ENCODE measurements around the gene STK32A.

STK32A gene

DNA sequence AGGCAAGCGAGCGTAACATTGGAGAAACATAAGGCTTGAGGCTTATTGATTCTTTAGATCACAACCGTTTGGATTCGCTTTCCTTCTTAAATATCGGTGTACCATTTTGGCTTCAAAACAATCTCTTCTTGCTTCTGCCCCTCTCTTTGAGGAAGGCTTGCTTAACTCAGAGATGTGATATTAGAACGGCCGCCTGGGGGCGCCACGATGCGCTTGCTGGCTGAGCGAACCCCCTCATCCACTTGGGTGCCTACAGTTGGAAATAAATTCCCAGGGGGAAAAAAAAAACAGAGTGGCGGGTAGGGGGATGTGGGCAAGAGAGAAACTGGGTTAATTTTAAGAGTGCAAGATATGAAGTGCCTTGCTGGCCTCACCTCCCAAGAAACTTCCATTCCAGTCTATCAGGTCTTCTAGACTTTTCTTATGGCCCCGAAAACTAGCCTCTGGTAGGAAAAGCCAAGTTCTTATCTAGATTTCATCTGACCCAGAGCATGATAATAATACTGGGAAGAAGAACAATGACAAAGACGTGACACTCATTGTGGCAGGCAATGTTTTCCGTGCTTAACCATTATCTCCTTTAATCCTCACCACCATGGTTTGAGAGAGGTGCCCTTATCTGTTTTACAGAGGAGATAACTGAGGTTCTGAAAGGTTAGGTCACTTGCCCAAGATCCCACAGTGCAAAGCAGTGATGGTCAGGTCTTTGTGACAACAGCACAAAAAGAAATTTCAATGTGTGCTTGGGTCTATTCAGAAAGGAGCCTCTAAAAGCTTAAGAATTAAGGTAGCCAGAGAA is 159.2 kb downstream of the STK32A start:
- DNase-seq: peak in 1 of 2 experiments; percentile 44

DNA sequence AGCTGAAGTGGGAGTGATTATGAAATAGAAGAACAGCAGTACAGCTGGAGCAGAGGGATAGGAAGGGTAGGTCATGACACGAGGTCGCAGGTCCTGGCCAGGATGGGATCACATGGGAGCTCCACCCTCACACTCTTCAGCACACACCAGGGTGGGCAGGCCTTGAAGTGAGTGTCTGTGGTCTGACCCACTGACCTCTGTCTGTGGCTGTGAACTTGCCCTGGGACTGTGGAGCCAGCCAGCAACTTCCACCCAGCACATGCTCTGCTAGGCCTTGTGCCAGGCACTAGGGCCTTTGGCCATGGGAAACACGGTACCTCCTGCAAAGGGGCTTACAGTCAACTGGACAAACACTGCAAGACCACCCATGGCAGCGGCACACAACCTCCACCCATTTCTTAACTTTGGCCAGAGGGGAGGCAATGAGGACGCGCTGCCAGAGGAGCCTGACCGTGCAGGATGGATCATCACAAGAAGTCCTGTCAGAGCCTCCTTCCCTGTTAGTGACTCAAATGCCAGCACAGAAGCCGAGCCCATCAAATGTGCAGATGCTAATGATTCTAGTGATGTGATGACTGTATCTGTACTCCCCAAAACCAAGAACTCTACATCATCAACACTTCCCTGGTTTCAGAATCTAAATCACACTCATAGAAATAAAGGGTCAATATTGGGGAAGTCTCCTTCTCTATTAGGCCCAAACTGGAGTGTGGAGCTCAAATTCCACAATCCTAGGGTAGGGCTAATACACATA is 161.4 kb downstream of the STK32A start:
- DNase-seq: no peak

DNA sequence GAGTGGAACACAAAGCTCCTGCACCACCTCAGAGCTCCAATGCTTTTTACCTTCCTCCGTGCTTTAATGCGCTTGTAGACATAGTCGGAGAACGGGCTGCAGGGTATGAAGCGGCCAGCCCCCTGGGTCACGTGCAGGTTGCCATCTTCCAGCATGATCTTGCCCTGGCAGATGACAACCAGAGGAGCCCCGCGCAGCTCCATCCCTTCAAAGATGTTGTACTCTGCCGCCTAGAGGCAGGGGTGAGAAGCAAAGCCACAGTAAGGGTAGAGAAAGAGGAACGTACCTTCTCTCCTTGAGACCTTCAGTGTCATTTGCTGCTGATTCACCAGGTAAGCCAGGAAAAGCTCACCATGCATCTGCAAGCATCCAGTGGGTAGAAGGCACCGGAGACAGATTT is 162.8 kb downstream of the STK32A start:
- no peak for DNase-seq

DNA sequence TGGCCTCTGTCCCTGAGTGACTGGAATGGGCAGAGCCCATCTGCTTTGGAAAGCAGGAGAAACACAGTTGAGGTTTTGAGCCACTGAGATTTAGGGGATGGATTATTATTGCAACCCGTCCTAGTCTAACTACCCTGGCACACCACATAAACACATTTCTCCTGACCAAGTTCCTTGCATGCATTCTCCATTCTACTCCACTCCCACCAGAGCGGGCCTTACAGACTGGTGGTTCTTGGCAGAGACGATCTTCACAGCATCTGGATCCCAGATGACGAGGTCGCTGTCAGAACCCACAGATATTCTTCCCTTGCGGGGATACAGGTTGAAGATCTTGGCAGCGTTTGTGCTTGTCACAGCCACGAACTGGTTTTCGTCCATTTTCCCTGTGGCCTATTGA is 164.0 kb downstream of the STK32A start:
- DNase-seq: no peak

DNA sequence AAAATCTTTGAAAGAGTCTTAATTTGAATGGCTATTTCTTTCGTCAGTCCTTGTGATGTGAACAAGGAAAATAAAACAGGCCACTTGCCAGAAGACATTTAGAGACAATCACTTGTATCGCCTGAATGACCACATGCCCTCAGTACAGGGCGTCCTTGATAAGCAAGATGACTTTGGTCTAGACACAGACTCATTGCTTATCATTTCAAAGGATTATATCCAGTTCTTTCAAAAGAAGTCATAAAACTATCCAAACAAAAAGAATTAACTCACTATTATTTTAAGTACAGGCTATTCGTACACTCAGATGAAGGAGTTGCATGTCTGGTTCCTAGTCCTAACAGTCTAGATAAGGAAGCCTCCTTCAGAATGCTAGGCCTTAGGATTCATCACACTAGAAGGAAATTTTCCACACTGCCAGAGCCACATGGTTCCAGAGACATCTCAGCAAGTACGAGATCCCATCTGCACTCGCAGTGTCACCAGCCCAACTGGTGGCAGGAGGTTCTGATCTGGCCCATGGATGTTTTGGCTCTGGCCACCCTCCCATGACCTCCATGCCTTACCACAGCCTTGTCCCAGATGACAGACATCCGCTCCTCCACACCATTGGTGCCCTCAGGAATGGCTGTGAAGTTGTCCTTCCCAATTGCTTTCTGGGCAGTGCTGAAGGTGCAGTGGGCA is 165.4 kb downstream of the STK32A start:
- DNase-seq: no peak

DNA sequence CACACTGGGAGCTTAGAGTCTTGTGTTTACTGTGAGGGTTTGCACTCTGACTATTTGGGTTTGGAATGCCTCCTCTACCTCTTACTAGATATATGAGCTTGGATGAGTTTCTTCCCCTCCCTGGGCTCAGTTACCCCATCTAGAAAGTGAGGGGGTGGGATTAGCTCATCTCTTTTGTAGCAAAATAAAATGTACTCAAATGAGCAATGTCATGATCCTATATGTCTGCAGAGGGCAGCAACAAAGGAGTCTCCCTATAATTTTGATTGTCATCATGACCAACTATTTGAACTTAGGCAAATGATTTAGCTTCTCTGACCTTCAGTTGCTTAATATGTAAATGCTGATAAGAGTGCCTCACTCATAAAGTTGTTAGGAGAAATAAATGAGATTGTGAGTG is 166.1 kb downstream of the STK32A start:
- peak in 1 of 2 experiments; percentile 20 for DNase-seq

DNA sequence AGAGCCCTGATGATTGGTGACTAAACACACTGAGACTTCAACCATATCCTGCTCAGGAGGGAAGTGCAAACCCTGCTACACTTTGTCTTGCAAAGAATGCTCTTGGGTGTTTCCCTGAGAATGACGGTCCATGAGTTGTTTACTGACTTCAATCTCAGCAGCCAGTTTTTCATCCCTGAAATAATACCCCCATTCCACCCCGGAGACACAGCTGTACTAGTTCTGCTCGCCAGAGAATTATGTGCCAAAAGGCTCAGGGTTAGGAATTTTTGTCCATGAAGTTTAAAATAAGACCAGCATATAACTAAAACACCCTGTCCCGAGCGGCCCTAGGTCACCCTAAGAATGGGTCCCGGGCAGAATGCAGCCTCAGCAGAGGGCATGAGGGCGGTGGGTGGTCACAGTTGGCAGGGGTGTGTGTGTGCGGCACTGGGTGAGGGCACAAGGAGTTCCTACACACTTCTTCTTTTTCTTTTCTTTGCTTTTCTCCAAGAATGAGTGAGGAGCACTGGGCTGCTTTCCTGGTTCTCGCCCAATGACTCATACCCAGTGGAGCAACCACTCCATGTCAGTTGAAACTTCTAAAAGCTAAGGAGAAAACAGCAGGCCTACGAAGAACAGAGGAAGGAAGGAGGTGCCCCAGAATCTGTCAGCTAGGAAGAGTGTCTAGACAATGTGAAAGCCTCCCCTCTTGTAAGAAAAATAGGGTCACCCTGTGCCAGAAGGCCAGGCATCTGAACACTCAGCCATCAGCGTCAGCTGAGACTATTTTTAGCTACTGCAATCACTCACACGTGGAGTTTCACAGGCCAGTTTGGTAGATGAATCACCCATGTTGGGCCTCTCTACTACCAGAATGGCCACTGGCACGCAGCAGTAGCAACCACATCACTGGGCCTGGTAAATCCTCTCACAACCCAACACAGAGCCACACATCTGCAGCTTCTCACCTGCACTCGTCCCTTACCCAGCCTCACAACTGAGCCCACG is 169.1 kb downstream of the STK32A start:
- DNase-seq: no peak

DNA sequence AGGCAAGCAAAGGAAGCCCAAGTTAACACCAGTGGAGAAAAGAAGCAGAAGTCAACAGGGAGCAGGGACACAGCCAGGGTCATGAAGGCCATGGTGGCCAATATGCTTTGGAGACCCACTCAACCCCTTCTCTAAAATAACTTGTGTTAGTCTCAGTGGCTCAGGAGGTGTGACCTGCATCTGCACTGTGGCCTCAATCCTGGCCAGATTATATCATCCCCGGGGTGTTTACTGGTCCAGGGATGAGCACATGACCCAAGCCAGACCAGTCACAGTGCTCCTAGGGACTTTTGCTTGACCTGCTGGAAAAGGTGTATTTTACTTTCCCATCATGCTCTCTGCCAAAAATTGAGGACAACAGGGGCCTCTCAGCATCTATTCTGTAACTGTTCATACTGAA is 169.9 kb downstream of the STK32A start:
- no peak for DNase-seq

DNA sequence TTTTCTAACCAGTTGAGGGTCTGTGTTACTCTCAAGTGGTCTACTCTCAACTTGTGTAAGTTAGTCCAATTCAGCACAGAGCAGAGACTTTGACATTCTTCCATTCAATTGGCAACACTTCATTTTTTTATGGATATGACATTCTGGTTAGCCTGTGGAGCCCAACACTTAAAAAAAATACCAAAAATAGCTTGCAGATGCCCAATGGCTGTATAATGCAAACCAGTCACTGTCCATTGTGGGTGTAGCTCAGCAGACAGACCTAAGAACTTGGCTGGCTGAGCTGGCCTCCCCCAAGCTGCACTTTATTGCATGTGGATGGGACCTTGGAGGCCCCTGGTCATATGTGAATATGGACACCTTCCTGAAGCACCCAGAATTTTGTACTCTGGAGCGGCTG is 171.8 kb downstream of the STK32A start:
- DNase-seq: no peak

DNA sequence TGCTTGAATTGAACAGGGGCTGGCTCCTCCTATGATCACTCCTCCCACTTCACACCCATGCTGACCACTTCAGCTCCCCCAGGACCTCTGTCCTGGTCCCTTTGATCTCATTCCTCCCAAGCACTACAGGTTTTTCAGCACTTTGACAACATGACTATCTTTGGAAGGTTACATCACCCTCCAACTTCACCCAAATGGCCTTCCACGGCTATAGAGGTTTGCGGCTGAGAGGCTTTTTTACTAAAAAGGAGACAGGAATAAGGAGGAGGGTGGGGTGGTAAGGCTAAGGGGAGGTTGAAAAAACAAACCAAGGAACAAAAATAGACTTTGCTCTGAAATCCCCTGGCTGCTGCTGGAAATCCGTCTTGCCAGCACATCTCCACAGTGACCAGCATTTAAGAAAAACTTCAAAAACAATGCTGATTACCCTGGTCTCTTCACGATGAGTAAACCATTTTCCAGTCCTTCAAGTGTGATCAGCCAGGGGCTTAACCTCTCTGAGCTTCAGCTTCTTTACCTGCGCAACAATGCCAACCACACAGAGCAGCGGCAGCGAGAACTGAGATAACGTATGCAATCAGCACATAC is 172.4 kb downstream of the STK32A start:
- no peak for DNase-seq

DNA sequence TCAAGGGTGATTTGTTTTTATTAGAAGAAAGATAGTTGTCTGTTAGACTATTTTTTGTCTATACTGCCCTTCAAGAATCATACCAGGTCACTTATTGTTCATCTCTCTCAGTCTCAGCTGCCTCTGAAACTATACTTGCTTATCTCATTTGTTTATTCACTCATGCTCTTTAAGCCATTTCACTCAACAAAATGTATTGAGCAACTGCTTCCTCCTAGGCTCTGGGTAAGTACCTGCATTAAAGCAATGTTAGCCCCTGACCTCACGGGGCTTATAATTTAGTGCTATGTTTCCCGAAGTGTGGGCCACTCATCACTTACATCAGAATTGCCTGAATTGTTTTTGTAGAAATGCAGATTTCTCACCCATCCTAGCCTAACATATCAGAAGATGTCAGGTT is 174.2 kb downstream of the STK32A start:
- no peak for DNase-seq

DNA sequence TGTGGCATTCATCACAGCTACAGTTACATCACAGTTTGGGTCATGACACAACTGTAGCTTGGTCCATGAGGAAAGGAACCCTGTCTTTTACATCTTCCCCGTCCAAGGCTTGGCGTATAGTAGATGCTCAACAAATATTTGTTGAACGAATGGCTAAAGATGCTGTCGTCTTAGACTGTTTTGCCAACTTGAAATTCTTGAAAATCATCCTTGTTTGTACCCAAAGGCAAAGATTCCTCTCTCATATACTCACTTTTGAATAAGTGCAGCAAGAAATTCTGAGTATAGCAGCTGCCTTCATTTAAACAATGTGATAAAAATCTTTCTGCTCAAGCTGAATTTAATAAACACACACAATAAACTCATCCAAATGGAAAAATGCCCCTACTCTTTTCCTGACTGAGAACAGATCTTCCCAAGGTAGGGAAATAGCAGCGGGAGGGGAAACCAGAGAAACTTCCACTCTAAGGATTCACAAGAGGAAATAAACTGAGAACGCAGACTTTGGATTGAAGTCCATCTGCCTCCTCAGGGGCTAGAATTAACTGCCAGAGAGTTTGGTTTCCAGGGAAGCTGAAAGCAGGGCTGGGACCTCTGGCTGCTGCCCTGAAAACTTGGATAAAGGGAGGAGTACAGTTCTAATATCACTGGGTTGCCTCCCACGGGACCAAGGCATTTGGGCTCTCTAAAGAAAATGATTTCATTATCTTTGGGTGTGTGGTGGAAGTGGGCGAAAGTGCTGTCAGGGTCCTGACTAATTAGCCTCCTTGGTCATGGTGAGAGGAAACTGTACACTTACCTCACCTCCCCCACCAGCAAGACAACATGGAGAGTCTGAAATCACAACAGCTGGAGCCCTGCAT is 175.9 kb downstream of the STK32A start:
- no peak for DNase-seq

DNA sequence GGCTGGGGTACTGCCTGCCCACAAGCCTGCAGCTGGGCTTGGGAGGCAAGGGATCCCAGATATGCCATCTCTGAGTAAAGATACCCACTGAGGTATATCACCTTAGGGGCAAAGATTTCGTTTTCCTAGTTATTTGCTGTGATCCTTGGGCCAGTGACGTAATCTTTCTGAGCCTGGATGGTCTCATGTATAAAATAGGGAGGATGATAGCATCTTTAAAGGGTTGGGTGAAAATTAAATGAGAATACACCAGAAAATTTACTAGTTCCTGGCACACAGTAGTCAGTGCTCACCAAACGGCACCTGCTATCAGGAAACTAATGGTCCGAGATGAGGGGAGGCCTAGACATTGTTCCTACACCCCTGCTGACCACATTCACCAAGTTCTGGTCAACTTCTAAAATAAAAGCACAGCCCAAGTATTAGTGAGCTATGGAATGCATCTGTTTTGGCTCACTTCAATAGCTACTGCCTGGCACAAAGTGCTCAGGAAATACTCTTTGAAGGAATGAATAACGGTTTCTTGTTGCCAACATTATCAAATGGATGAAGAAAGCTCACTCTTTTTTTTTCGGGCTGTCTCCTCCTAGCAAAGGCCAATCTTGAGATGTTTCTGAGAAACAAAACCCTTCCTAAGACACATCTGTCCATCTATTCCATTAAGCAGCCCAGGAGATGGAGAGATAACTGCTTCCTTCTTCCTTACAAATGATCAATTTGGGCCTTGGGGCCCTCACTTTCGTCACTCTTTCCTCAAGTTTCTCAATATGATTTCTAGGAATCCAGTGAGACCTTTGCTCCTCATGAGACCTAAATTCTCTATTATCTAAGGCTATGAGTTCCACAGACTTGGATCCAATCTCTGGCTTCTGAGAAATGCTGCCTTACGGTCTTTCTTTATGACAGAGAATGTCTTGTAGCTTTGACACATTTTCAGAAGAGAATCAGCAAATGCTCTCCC is 176.8 kb downstream of the STK32A start:
- DNase-seq: no peak

DNA sequence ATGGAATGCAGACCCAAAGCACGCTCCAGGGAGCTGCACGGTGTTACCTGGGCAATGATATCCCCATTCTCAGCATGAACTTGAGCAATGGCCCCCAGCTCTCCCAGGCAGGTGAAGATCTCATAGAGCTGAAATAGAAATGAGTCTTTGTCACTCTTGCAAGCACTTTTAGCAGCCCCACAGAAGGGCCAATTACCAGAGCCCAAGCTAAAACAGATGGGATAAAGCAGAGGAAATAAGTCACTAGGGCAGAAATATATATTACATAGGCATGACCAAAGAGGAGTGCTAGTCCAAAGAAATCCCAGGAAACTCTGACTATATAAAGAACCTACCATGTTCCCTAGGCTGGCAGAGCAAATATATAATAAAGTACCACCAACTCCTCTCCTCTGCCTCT is 177.7 kb downstream of the STK32A start:
- no peak for DNase-seq

DNA sequence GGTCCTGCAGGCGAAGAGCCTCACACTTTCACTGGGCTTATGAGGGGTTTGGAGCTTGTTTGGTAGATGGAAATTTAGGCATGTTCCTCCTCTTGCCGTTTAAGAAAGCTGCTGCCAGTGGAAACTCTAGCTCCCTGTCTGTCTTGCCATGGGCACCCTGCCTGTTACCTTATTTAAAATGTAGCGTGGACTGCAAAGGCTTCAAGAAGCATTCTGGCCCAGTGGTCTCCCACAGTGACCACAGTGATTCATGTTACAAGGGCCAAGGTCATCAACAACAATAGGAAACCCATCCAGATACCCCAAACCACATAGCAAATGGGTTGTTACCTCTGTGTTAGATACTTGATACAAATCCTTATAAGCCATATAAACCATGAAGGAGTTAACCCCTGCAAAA is 178.4 kb downstream of the STK32A start:
- DNase-seq: no peak

DNA sequence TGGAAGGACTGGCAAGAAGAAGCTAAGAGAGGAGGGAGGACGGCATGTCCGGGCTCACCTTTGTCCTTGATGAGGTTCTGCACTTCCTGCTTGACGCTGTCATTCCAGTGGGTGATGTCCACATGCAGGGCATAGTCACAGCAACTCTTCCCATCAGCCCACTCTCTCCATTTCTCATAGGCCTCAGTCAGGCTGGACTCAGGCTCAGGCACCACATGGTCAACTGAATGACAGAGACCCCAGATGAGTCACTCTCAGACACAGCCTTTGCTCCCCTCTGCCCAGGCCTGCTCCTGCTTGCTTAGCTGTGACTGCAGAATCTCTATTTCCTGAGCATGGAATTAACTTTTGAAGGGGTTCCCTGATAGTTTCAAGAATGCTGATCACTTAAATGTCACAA is 180.8 kb downstream of the STK32A start:
- DNase-seq: no peak

DNA sequence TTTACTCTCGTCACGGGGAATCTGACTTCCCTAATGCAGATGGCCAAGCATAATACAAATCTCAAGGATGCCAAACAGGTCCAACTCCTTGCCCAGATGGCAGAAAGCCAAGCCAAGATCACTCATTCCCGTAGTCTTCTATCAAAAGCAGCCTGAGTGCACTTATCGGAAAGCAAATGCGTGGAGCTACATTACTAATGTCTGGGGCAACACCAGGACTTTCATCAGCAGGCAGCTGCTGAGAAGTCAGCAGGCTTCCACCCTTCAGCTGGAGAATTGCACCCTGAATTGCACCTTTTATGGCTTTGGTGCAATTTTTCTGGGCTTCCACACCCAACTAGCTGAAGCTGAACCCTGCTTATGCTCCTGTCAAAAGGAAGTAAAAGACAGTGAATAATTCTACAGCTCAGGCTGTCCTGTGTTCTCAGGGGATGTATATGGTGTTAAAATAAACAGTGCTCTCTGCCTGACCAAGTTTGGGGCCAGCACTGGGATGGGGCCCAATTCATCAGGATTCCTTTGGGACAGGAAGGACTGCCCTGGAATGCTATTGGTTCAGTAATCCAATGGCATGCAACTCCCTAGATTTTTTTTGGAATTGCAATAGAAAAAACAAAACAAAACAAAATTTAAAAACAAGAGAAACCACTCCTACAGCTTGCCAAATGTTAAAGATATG is 182.4 kb downstream of the STK32A start:
- no peak for DNase-seq

DNA sequence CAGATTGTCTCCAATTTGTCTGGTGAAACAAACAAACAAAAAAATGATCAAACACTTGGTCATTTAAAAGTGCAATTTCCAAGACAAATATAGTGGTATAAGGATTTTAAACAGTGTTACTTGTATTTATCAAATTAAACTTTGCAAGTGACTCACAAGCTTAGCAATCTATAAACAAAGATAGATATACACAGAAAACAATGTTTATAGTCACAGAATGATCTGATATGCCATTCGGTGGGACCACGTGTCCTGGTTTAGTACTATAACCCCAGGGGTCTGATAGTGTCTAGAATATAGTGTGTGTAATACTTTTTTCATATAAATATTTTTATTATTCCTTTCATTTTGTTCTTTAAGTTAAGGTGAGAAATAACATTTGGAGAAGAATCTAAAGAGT is 183.8 kb downstream of the STK32A start:
- DNase-seq: no peak

DNA sequence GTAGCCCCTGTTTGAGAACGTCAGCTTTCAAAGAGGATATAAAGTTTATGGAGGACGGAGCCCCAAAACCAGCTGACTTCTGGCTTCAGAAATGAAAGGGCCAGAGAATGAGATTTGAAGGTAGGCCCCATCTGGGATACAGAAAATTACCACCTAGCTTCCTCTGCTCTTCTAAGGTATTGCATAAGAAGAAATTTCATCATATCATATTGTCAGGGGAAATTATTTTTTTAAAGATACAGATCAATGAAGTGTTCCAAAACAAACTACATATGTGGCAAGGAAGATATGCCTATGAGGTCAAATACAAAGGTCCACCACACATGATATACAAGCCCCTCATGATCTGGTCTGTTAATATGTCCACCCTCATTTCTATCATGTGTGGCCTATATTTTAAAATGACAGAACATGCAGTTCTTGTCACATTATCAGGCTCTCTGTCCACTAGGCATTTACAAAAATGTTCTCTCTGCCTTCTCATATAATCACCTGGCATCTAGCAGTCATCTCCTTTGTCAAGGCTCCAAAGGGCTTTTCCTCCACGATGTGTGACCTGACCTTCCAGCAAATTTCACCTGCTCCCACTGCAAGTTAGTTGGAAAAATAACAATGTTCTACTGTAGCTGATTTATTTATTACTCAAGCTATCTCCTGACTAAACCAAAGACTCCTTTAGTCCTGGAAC is 192.0 kb downstream of the STK32A start:
- no peak for DNase-seq

Data from NCI-H526 (cell line).